ENCODE data around the gene MAGEL2.

The MAGEL2 gene

GRCh38 chr15:23647421-23648370, at the start of gene MAGEL2:
MAGEL2 (minus strand) TSS chr15:23647867; CDS start chr15:23647742, 125 bp downstream.
- no peak for FAIRE-seq

DNA sequence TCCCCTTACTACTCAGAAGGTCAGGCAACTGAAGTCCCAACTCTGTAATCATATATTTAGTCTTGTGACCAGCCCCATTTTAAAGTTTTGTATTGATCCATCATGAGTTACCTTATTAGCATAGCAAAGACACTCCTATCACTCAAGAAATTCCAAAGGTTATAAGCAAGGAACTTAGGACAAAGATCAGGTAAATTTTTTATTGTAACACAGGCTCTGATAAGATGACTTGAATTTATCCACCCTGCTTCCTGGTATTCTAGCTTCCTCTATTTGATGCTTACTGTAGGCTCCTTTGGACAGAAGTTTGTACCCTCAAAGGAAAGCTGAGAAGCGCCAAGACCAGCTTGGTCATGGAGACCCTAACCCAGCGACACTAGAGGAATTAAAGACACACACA, 47.6 kb upstream of the MAGEL2 start:
- no peak for FAIRE-seq

DNA sequence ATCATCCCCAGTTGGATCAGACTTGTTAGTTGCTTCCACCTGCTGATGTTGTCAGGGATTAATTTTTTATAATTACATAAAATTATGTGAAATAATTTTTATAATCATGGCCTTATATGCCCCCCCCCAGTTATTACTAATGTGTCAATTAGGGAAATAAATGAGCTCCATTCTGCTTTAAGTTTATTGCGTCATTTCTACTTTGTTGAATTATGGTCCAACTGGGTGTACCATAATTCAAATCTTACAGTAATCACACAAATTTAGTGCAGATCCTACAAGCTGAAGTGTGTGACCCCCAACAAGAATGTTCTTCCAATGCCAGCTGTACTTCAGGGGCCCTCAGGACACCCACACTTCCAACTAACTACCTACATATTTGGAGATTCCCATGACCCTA, 46.9 kb upstream of the MAGEL2 start:
- FAIRE-seq = no peak

GRCh38 chr15:23690450-23690852, 42.8 kb upstream of the MAGEL2 start:
- FAIRE-seq = no peak

GRCh38 chr15:23690015-23690414, 42.3 kb upstream of the MAGEL2 start:
- FAIRE-seq = no peak

- FAIRE-seq = no peak
These were observed 39.4 kb upstream of the MAGEL2 start, which contains the start of gene NDN for GRCh38 chr15:23687143-23687470. NDN (minus strand) TSS chr15:23687305; CDS start chr15:23687217, 88 bp downstream.

GRCh38 chr15:23686466-23687142, 38.9 kb upstream of the MAGEL2 start:
- FAIRE-seq = no peak

- no peak for FAIRE-seq
These were observed 23.8 kb upstream of the MAGEL2 start for GRCh38 chr15:23671481-23671880.

GRCh38 chr15:23670970-23671369, 23.3 kb upstream of the MAGEL2 start:
- FAIRE-seq = no peak

DNA sequence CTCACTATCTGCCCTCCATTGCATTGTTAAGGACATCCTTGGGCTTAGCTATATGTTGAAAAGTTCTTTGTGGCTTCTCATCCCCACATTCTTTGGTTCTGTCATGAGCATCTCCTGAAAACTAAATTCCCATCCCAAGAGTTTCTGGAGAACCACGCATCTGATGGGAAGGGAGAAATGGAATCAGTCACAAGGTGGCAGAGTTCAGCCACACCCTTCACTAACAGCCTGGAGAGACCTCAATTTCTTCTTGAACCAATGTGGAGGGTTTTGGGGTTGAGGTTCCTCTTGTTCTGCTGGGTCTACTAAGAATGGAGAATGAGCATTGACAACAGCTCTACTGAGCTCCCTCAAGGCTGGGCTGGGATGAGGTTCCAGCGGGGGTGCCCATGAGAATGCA, 15.6 kb upstream of the MAGEL2 start:
- FAIRE-seq = no peak

- FAIRE-seq = no peak
These were observed 1.4 kb upstream of the MAGEL2 start for GRCh38 chr15:23648920-23649515.

DNA sequence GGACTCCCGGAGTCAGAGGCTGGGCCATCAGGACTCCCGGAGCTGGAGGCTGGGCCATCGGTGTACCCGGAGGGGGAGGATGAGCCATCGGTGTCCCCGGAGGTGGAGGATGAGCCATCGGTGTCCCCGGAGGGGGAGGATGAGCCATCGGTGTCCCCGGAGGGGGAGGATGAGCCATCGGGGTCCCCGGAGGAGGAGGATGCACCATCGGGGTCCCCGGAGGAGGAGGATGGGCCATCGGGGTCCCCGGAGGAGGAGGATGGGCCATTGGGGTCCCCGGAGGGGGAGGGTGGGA, 719 bp downstream of the MAGEL2 start:
- FAIRE-seq = no peak

- FAIRE-seq = no peak
These were observed 1.3 kb downstream of the MAGEL2 start for GRCh38 chr15:23646165-23647000.

DNA sequence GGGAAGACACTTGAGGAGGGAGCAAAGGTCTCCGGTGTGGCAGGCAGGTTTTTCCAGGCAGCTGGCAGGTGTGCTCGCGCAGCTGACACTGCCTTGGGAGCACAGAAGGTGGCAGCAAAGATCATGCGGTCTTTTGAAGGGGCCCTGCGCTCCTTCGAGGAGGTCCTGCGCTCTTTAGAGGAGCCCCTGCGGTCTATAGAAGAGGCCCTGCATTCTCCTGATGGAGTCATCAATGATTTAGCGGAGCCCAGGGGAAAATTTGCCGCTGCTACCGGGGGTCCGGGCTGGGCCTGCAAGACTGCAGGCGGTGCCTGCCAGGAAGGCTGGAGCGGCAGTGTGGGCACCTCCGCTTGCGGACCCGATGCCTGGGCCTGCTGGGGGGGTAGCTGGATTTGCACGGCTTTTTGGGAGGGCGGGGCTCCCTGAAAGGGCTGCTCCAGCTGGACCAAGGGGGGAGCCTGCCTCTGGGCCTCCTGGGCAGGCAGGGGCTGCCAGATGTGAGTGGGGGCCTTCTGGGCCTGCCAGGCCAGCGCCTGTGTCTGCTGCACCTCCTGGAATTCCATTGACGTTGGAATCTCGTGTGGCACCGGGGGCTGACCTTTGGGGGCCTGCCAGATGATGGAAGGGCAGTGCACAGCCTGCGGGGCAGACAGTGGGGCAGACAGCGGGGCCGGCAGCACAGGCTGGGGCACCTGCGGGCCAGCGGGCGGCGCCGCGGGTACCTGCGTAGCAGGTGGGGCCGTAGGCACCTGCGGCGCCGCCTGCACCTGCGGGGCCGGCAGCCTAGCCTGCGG, 2.1 kb downstream of the MAGEL2 start:
- FAIRE-seq = no peak

GRCh38 chr15:23644829-23645228, 2.8 kb downstream of the MAGEL2 start:
- FAIRE-seq = no peak

- FAIRE-seq = peak; percentile 53
These were observed 5.1 kb downstream of the MAGEL2 start for GRCh38 chr15:23642413-23643044.

DNA sequence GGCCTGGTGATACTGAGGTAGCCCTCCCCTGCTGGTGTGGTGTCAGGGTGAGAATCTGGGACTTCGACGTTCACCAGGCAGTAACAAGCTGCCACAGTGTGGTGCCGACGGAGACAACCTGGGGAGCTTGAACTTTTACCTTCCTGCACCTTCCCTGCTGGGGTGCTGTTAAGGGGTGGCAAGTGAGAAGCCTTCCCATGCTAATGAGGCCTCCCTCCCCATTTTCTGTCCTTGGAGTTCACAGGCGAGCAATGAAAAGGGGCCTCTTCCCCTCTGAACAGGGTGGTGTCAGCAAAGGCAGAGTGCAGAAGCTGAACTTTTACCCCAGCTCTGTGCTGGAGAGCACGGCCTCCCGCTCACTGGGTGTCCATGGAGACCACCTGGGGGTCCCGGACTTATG, 13.5 kb downstream of the MAGEL2 start:
- no peak for FAIRE-seq

DNA sequence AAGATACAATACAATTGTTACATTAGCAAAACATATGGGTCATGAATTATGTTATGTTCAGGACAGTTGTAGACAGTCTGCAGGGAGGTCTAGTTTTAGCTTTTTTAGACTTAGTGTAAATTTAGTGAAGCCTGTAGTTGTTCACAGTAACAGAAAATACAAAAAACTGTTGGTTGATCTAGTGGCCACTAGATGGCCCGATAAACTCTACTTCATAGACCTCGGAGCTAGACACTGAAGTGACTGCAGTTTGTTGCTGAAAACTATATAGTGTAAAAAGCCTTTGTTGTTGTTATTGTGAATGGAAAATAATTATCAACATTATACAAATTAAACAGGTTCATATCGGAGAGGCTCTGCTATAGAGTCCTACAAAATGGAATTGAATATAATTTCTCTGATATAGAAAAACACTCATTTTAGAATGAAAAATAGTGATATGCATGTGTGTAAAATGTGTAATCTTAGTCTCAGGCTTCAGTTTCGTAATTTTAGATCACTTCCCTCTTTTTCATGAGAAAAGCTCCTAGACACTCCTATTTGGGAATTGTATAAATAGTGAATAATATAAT, 18.3 kb downstream of the MAGEL2 start:
- FAIRE-seq = peak; percentile 58

- FAIRE-seq = no peak
These were observed 18.9 kb downstream of the MAGEL2 start for GRCh38 chr15:23628612-23629233.

- no peak for FAIRE-seq
These were observed 31.1 kb downstream of the MAGEL2 start for GRCh38 chr15:23616536-23616935.

DNA sequence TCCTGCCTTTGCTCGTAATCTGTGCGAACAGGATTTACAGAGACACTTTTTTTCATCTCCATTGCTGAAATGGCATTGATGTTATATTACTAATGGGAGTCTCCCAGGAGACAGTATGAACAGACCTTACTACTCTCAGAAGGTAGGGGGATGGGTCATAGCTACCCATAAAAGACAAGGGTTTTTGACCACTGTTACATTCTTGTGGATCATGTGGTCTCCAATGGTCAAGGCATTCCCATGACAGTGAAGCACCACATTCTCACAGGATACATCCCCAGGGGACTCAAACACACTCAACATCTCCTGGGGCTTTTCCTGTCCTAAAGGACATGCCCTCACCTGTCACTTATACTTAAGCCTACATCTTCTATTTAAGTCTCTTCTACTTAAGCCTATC, 41.4 kb downstream of the MAGEL2 start:
- no peak for FAIRE-seq

Data from endometrium (tissue), 2 donors.